ENCODE measurements around the gene NDUFB2.

DNA sequence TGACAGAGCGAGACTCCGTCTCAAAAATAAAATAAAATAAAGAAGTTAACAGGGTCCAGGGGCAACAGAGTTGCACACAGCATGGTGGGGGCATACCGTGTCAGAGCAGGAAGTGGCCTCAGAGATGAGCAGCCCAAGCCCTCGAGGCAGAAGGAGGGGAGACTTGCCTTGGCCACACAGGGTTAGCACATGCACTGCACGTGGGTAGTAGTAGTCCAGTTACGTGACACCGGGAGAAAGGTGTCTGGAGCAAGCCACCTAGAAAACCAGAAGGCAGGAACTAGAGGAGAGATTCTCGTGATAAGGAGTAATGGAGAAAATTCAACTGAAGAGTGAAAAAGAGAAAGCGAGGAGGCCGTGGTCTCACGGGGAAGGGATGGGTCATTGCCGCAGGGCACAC, 46.1 kb upstream of the NDUFB2 start:
- TF ChIP-seq CTCF (conservative IDR thresholded peaks at IDR 0.05; ENCODE audit: low read length) (no peak), EZH2phosphoT487 (IDR thresholded peaks at IDR 0.05; ENCODE audit: borderline replicate concordance) (no peak)
